DND-41 (cell line): Measurements from ENCODE around the gene NCAM2.

Source experiments
- ATAC-seq: fragments of 200-7000 bp; cut with Tn5 transposase; 3 replicates; pipeline ENCODE4 v1.9.1; 2021; ENCODE audit warnings: low read depth; ENCODE audit not compliant: insufficient read depth
- DNase-seq: peaks from one replicate; pipeline ENCODE4 v3.0.0-alpha.2; 2020
- H2AFZ ChIP-seq: 2 replicates; pipeline ENCODE4 v1.6.0; 2012; ENCODE audit warnings: low read depth, low read length
- H3K27ac ChIP-seq: 2 replicates; pipeline ENCODE4 v1.5.1; 2012; ENCODE audit warnings: low read length, inconsistent platforms
- H3K27me3 ChIP-seq: fragments of 200-600 bp; sonication (generic); 2 replicates; pipeline ENCODE4 v1.6.0; 2012; ENCODE audit warnings: low read length, mild to moderate bottlenecking, inconsistent platforms; ENCODE audit not compliant: insufficient read depth, poor library complexity
- H3K36me3 ChIP-seq: 2 replicates; pipeline ENCODE4 v1.5.1; 2012; ENCODE audit warnings: low read length, inconsistent platforms; ENCODE audit not compliant: insufficient read depth
- H3K4me1 ChIP-seq: 2 replicates; pipeline ENCODE4 v1.5.1; 2012; ENCODE audit warnings: mild to moderate bottlenecking, low read length; ENCODE audit not compliant: insufficient read depth
- H3K4me2 ChIP-seq: 2 replicates; pipeline ENCODE4 v1.6.0; 2012; ENCODE audit warnings: mild to moderate bottlenecking, moderate library complexity, low read length, inconsistent platforms; ENCODE audit not compliant: insufficient read depth
- H3K4me3 ChIP-seq, 2 experiments: fragments of 200-600 bp in 1 of 2; shearing (Covaris generic) in 1 of 2; 2 replicates each; pipeline ENCODE4 v1.5.1; 2012 to 2016; ENCODE audit warnings: inconsistent platforms in 2 of 2, low read length in 2 of 2, mild to moderate bottlenecking in 2 of 2, low read depth in 1 of 2, moderate library complexity in 1 of 2
- H3K79me2 ChIP-seq: 2 replicates; pipeline ENCODE4 v1.6.0; 2012; ENCODE audit warnings: low read length, inconsistent platforms; ENCODE audit not compliant: insufficient read depth
- H3K9ac ChIP-seq: 2 replicates; pipeline ENCODE4 v1.6.0; 2012; ENCODE audit warnings: low read depth, mild to moderate bottlenecking, inconsistent platforms, low read length, moderate library complexity
- H3K9me3 ChIP-seq: 2 replicates; pipeline ENCODE4 v1.5.1; 2012; ENCODE audit warnings: low read length, moderate library complexity, mild to moderate bottlenecking, inconsistent platforms; ENCODE audit not compliant: insufficient read depth, severe bottlenecking
- H4K20me1 ChIP-seq: 2 replicates; pipeline ENCODE4 v1.6.0; 2012; ENCODE audit warnings: low read length; ENCODE audit not compliant: insufficient read depth
- EZH2 ChIP-seq: IDR thresholded peaks from 3 replicates; pipeline ENCODE4 v1.6.1; 2012; ENCODE audit warnings: borderline replicate concordance, low read depth, mild to moderate bottlenecking, moderate library complexity, low read length, inconsistent platforms; ENCODE audit not compliant: severe bottlenecking
- TF ChIP-seq, protein P1 (sequence below): IDR thresholded peaks from 2 replicates; pipeline ENCODE4 v1.5.1; 2012; ENCODE audit warnings: borderline replicate concordance, low read length, moderate library complexity, mild to moderate bottlenecking; ENCODE audit not compliant: poor library complexity, severe bottlenecking; ENCODE audit errors: extremely low read depth

Gene NCAM2

DNA sequence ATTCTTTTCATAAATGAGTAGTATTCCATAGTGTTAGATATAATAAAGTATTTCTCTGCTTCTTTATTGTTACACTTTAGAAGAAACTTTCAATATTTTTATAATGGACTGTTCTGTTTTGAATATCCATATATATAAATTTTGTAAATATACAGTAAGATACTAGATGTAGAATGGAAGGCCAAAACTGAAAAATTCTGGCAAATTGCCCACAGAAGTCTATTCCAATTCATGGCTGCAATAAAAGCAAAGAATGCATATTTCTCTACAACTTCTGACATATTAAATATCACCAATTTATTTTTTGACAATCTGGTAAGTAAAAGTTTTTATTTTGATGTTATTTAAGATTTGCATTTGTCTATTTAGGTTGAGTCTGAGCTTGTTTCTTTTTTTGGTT, 532.5 kb downstream of the NCAM2 start:
- DNase-seq (no peak), ATAC-seq (no peak)
- Histone ChIP-seq H3K4me1 (no peaks in the 10 kb centered on the region), H3K36me3 (no peaks in the 10 kb centered on the region), H3K79me2 (no peaks in the 10 kb centered on the region), H3K27me3 (no peaks in the 10 kb centered on the region), H3K4me3 (no peak overlapping the region), H4K20me1 (no peaks in the 10 kb centered on the region), H2AFZ (no peak overlapping the region), H3K9me3 (no peaks in the 10 kb centered on the region), H3K9ac (no peak overlapping the region), H3K27ac (no peak overlapping the region), H3K4me2 (no peak overlapping the region)
- TF ChIP-seq, protein P1, sequence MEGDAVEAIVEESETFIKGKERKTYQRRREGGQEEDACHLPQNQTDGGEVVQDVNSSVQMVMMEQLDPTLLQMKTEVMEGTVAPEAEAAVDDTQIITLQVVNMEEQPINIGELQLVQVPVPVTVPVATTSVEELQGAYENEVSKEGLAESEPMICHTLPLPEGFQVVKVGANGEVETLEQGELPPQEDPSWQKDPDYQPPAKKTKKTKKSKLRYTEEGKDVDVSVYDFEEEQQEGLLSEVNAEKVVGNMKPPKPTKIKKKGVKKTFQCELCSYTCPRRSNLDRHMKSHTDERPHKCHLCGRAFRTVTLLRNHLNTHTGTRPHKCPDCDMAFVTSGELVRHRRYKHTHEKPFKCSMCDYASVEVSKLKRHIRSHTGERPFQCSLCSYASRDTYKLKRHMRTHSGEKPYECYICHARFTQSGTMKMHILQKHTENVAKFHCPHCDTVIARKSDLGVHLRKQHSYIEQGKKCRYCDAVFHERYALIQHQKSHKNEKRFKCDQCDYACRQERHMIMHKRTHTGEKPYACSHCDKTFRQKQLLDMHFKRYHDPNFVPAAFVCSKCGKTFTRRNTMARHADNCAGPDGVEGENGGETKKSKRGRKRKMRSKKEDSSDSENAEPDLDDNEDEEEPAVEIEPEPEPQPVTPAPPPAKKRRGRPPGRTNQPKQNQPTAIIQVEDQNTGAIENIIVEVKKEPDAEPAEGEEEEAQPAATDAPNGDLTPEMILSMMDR = no peak
- no peak for TF ChIP-seq EZH2

DNA sequence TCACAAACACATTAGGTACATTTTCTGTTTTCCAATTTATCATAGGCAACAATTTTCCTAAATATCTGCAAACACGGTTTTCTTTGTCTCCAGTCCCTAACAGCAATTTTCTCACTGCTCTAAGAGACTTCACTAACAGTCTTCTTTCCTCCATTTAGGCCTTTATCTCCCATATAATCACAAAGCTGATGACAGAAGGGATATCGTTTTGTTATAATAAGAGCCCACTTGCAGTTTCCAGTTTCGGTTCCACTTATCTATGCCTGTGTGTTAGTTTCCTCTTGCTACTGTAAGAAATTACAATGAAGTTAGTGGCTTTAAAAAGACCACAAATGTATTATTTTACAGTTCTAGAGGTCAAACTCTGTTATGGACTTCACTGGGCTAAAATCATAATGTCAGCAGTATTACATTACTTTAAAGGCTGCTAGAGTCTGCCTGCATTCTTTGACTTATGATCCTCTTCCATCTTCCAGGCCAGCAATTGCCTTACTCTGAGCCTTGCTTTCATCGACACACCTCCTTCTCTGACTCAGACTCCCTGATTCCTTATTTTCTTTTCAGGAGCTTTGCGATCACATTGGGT, 549.3 kb downstream of the NCAM2 start:
- Histone ChIP-seq H2AFZ (peak overlapping the region; percentile 3; the same call in 1 of the 2 replicates), H3K27me3 (no peaks in the 10 kb centered on the region), H3K9me3 (no peaks in the 10 kb centered on the region), H3K4me3 (no peak overlapping the region), H3K4me1 (no peaks in the 10 kb centered on the region), H4K20me1 (no peaks in the 10 kb centered on the region), H3K4me2 (no peak overlapping the region), H3K79me2 (no peaks in the 10 kb centered on the region), H3K27ac (no peak overlapping the region), H3K9ac (no peak overlapping the region), H3K36me3 (no peaks in the 10 kb centered on the region)
- DNase-seq (no peak), ATAC-seq (peak; percentile 61)
- TF ChIP-seq EZH2 = no peak
- TF ChIP-seq, protein P1 = no peak

DNA sequence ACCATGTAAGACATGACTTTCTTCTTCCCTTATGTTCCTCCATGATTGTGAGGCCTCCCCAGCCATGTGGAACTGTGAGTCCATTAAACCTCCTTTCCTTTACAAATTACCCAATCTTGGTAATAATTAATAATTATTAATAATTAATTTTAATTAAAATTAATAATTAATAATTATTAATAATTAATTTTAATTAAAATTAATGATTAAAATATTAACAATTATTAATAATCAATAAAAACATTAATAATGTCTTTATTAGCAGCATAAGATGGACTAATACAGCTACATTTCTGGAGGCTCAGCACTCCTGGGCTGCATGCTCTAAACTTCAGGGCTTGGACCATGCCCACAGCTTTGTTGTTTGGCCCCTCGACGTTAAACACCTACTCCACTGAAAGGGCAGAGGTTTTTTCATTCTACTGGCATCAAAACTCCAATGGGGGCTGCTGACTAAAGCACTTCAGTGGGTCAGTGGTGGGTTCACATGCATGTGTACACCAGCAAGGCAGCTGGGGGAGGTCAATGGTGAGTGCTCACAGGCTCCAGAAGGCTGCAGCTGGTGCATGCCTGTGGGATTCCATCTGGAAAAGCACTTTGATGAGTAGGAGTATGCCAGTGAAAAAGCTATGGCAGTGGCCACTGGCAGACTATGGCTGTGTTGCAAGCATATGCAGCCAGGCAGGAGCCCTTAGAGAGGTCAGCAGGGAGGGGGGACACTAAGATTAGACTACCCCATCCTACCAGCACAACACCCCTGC, 561.3 kb downstream of the NCAM2 start:
- Histone ChIP-seq H3K9ac (no peak overlapping the region), H3K27me3 (no peaks in the 10 kb centered on the region), H3K4me1 (no peaks in the 10 kb centered on the region), H4K20me1 (no peaks in the 10 kb centered on the region), H3K4me2 (no peak overlapping the region), H3K27ac (no peak overlapping the region), H3K79me2 (no peaks in the 10 kb centered on the region), H3K36me3 (no peaks in the 10 kb centered on the region), H2AFZ (no peak overlapping the region), H3K4me3 (no peak overlapping the region), H3K9me3 (peaks cover 12% of the 10 kb centered on the region)
- no peak for DNase-seq
- no peak for TF ChIP-seq EZH2
- TF ChIP-seq, protein P1 = no peak
- ATAC-seq = 0 out of 3 replicates have a peak, but pooled peaks have one; percentile 19
